GM12891 (cell line): ENCODE results near the gene ACYP2.

ENCODE experiments used
- PAX5 ChIP-seq: IDR thresholded peaks from 2 replicates; pipeline ENCODE4 v1.6.1; 2011; ENCODE audit warnings: low read length, moderate library complexity, mild to moderate bottlenecking; ENCODE audit not compliant: insufficient read depth, severe bottlenecking
- POLR2A ChIP-seq: IDR thresholded peaks from 2 replicates; pipeline ENCODE4 v1.6.1; 2011; ENCODE audit warnings: low read depth, low read length, control low read depth
- POLR2AphosphoS5 ChIP-seq: IDR thresholded peaks from 2 replicates; pipeline ENCODE4 v1.6.1; 2011; ENCODE audit warnings: low read depth, low read length, control low read depth
- TAF1 ChIP-seq: IDR thresholded peaks from 2 replicates; pipeline ENCODE4 v1.6.1; 2011; ENCODE audit warnings: low read depth, low read length, control low read depth

DNA sequence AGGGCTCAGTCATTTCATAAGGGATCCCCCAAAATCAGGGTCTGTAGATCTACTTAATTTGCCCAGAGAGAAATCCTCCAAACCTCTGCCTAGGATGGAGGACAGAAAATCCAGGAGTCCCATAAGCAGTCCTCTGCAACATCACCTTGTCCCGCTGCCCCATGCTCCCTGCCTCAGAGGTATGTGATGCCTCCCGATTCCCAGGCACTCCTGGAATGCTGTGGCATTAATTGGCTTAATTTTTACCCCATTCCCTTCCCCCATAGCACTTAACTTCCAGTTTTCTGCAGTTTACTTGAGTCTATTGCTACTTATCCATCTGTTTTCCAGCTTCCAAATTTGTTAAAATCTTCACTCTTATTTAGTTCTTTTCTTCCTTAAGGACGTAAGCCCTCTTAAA is 232.2 kb downstream of the ACYP2 start:
- TF ChIP-seq POLR2A, result no peak
- TF ChIP-seq POLR2AphosphoS5, result no peak
- TF ChIP-seq PAX5, result no peak
- TF ChIP-seq TAF1, result no peak
